COLO829 (cell line): ENCODE measurements around the gene GLI3.
"Not testable (repeated sequence)": the region's sequence is repeated elsewhere in the genome, so short reads cannot be mapped to it uniquely, and the experiment has no call there.

Experiments used
- DNase-seq: peaks from one replicate; pipeline ENCODE4 v3.0.0; 2012; ENCODE audit warnings: low spot score

Gene GLI3

DNA sequence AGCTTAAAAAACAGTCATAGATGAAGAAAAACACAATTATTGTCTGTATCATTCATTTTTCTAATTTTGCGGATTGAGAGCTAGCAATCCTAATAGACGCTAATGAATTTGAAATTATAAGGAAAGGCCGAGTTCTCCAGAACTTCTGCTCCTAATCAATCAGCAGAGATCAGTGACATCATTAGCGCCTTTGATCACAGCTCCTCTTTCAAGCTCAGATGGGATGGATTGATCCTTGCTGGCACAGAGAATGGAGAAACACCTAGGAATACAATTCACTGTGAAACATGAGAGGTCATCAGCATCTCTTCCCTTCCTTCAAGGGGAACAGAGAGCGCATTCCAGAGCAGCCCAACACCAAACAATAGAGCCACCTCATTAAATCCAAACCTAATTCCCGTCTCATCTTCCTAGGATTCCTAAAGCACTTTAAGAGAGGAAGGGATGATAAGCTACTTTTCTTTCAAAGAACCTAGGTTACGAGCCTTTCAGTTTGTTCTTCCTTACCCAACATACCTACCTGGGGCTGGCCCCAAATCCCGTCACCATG, 24.4 kb downstream of the GLI3 start:
- no peak for DNase-seq

DNA sequence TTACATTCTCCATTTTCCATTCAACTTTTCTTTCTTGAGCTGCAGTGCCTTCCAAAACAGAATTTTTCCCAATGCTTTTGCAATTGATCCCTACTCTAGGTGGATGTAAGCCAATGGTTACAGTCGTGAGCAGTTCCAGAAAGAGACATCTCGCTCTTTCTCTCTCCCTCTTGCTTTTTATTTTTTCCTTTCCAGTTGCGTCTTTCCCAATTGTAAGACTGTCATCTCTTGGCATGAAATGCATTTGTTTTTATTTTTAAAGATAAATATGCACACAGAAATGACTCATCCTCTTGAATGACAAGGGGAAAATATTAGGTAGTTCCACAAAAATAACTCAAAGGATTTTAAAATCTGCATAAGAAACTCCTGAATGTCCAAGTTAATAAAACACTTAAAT, 25.1 kb downstream of the GLI3 start:
- DNase-seq: no peak

DNA sequence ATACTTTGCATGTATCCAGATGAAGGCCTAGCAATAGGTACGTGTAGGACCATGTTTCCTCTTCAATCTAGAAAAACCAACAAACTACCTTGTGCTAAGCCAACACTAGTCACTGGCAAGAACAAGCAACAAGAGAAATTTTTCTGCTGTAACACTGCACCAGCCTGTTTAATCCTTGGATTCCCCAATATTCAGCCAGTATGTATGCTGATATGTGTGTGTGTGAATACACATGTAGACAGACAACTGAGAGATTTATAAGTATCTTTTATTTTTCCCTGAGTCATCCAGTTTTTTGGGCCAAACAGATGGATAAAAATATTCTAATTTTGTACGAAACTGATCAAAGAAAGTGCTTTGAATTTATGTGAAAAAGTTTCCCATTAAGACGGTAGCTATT, 26.2 kb downstream of the GLI3 start:
- DNase-seq: no peak

DNA sequence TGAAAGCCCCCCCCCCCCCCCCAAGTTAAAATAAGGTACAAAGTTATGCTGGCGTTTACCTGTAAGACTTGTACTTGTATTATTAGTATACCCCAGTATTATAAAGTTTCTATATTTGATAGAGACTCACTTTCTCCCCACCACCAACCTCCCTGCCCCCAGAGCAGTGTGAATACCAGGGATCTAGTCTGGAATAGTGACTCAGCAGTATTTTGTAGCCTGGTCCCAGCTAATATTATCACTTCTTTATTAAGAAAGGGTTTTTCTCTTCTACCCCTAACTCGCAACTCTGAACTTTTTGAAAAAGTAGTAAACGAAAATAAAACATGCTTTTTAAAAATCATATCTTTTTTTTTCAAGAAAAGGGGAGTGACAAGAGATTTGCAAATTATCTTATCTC, 26.7 kb downstream of the GLI3 start:
- no peak for DNase-seq

DNA sequence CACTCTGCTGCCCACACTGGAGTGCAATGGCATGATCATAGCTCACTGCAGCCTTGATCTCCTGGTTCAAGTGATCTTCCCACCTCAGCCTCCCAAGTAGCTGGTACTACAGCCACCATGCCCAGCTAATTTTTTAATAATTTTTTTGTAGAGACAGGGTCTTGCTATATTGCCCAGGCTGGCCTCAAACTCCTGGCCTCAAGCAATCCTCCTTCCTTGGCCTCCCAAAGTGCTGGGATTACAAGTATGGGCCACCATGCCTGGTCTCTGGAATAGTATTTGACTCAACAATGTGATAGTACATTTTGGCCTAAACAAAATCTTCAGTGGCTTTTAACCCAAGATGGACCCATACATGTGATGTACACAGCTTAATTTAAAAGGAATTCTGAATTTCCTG, 27.9 kb downstream of the GLI3 start:
- DNase-seq: not testable (repeated sequence)

DNA sequence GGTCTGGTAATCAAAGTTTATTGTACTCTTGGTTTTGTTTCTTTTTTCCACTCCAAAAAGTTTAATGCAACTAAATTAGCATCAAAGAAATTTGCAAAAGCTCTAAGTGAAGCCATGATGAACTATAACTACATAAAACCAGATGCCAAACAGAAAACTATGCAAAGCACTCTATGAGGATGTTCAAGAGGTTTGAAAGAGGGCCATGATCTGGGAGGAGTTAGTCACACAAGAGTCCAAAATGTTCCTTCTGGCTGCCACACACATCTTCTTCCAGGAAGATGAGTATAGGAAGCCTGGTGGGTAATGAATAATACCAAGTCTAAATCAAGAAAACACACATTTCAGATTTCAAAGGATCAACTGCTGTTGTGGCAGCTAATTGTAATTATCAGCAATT, 28.4 kb downstream of the GLI3 start:
- DNase-seq: no peak

DNA sequence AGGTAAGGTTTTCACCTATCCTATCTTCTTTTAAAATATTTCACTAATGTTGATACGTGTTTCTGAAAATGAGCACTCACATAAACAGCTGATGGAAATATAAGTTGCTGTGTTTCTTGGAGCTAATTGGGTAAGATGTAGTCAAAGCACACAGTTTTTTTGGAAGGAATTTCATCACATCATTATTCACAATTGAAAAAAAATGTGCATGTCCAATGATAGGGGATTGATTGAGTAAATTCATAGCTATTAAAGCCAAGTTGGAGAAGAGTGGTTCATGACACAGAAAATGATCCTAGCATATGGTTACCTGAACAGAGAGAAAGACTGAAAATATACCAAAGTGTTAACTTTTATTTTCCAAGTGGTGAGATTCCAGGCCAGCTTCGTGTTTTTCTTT, 29.6 kb downstream of the GLI3 start:
- no peak for DNase-seq

DNA sequence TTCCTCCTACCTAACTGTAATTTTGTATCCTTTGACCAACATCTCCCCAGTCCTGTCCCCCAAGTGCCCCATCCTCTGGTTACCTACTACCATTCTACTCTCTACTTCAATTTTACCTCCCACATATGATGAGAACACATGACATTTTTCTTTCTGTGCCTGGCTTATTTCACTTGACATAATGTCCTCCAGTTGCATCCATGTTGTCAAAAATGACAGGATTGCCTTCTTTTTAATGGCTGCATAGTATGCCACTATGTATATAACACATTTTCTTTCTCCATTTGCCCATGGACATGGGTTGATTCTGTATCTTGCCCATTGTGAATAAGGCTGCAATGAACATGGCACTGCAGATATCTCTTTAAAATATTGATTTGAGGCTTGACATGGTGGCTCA, 33.7 kb downstream of the GLI3 start:
- no peak for DNase-seq

DNA sequence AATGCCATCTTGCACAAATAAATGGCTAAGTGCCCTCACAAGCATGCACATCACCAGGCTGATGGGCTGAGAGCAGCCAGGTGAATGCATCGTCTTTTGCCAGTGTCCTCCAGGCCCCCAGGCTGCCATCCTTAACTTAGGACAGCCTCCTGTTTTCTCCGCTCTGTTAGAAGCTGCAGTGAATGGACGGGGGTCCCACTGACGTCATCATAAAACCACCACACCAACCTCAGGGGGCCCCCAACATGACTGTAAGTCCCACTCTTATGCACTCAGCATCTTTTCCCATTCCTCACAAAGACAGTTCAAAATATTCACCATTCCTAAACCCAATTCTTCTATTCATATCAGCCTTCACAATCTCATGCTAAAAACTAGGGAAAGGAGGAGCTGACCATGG, 34.4 kb downstream of the GLI3 start:
- DNase-seq: no peak

DNA sequence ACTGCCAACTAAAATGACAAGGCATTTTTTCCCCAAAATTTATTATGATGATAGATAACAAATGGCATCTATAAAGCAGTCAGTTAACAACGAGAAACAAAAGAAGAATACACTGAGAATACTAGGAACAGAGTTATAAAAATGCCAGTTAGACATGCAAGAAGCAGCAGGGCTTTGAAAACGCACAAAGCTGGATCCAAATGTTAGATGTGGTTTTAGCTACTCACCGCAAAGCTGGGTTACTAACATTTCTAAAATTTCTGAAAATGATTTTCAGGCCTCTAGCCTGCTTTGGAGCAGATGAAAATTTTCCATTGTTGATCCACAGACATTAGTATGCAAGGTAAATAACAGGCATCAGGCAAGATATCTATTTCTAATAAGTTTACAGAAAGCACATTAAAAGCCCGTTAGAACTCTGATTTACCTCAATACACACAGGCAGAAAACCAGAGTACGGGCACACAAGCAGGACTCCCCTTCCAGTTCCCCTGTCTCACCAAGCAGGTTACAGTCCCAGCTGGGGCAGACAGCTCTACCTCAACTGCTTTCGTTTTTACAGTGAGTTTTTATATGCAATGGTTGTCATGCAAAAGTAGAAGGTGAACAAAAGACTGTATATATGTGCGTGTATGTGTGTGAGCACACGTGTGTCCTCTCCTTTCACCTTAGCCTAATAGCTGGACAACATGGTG, 37.9 kb downstream of the GLI3 start:
- DNase-seq: no peak

DNA sequence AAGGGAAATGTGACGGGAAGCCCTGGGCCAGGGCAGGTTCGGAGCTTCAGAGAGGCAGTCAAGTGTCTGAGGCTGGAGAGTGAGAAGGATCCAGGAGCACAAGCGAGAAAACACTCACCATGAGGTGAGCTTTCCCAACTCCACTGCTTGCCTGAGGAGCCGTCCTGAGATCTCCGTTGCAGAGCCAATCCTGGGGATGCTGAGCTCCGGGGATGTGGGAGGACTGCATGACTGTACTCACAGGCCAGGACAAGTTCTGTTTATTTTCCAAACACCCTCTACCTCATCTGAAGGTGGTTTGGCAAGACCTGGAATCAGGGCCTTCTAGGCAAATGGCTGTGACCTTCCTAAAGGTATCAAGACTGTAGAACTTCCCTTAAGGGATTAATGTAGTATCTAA, 38.7 kb downstream of the GLI3 start:
- no peak for DNase-seq

DNA sequence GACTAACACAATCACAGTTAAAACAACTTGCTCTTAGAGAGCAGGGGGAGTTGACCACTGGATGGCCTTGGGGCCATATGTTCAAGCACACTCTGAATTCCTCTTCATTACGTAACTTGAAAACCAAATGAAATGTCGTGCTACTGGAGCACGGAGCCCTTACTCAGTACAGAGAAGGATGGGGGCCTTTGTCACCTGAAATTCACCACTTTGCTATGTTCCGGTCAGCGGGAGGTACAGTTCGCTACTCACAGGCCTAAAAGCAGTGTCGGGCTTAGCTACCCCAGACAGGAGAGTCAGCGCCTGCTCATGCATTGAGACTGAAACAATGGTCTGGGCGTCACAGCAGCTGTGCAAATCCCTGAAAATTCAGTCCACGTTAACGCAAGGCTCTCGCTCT, 39.6 kb downstream of the GLI3 start:
- DNase-seq: no peak

DNA sequence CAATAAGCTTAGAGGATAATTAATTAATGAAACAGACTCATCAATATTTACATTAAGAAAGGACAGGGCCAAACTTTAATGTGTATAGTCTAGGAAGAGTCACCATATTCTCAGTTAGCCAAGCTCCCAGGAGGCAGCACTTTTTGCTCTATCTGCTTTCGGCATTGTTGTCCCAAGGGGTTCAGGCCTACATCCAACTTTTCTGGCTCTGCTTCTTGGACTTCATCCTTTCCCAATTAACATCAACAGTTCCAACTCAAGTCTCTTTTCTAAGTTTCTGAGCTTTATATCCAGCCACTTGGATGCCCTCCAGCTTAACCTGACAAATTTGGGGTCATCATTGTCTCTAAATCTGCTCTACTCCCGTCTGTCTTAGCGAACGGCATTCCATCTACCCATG, 42.8 kb downstream of the GLI3 start:
- no peak for DNase-seq

DNA sequence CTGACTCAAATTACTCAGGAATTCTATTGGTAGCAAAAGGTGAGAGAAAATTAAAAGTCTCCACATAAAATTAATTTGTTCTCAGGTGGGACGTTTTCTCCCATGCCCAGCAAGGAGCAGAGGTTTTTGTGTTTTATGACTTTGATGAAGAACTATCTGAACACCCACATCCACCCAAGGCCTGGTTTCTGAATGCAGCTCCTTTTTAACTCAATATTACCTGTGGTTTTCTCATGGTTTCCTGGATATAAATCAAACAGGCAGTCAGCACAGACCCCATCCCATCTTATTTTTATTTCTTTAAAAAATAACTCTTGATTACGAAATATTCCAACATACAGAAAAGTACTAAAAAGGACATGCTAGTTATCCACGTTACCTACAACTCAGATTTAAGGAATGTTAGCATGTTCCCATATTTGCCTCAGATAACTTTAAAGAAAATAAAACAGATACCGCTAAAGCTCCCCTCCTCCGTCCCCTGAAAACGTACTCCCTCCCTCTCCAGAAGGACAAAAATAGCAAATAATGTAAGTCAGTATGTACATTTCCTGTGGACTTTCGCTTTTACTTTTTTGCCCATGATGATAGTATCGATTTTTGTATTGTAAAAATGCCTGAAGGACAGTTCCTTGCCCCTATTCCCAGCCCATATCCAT, 43.4 kb downstream of the GLI3 start:
- no peak for DNase-seq

DNA sequence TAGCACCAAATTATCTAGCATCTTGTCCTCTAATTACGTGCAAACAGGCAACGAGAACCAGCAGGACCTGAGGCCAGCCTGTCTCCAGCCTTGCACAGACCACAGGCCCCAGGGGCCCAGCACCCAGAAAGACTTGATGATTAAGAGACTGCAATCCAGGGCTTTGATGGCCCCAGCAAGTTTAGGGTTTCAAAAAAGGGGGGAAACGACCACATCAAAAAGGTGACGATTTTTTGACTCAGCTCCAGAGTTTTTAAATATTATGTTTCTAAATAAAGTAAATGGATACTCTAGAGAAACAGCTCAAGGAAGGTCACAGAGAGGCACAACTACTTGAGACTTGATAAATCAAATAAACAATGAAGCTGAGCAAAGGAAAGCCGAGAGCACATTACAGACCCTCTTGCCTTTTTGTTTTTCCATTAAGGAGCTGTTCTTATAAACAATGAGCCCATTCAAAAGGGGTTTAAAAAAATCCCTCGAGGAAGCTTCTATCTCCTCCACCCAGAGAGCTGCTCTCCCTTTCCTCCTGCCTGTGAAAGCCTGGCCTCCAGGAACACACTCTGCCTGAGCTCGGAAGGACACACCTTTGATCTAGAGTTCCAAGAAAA, 44.1 kb downstream of the GLI3 start:
- peak; percentile 90 for DNase-seq

DNA sequence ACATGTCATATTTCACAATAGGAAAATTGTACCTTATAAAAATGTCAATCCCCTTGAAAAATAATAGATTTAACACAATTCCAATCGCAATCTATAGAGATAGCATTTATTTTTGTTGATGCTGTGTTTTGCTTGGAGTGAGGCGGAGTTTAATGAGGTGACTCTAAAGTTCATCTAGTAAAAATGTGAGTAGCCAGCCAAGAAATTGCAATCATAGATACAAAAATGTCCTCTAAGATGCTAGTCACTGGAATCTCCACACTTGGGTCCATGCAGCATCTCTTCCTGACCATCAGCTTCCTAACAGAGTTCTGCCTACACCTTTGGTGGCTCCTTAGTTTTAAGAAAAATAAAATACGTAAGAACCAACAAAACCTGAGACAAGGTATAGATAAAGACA, 44.9 kb downstream of the GLI3 start:
- DNase-seq: no peak

DNA sequence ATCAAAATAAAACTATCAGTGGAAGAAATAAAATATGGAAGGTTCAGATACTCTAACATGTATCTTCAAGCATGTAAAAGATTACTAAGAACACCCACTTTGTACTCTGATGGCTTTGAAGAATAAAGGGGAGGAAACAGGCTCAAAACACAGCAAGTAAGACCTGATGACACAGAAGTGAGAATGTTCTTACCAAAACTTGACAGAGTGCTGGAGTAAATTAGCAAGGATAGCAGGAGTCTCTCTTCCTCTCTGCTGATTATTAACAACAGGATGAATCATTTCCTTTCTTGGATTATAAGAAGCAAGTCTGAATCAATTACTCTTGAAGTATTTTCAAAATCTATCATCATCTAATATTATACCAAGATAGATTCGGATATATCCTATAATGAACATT, 47.5 kb downstream of the GLI3 start:
- DNase-seq: no peak

DNA sequence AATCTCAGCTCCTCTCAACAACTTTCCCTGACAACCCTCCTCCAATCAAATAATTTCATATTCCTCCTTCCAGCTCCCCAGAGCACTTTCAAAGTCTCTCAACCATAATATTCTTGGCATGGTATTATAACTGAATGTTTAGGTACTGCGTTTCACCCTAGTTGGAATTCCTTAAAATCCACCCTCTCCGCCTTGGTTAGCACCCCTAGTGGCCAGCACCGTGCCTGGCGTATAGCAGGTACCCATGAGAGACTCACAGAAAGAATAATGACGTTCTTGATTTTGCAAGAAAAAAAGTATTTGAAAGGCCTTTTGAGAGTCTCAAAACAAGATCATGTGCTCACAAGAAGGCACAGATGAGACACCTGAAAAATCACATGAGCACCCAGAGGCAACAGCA, 50.9 kb downstream of the GLI3 start:
- DNase-seq: no peak

DNA sequence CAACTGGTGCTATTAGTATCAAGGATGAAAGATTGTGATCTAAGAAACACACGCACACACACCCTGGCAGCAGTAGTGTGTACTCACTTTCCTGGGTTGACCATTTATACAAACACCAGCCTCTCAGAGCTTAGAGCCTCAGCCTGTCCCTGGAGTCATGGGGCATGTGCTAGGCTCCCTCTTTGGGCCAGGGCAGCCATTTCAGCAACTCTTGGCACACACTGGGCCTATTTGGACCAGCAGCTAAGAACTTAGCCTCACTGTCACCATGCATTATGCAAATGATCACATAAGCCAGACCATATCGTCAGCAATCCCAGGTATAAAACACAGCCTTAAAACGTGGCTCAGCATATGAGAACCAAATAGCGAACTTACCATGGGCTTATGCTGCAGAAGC, 51.3 kb downstream of the GLI3 start:
- no peak for DNase-seq

DNA sequence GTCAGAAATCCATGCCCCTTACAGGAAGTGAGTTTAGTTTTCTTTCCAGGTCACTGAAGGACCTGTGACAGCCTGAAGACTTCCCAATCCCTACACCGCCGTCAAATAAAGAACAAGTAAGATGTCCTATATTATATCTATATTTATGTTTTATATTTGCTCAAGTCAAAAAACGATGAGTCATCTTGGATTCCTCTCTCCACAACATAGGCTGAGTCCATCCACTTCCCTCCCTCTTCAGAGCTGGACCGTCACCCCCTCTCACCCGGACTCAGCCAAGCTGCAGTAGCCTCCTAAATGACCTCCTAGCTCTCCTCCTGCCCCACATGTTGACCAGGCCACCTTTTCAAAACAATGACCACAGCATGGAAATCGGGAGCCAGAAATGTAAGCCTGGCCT, 53.5 kb downstream of the GLI3 start:
- no peak for DNase-seq

DNA sequence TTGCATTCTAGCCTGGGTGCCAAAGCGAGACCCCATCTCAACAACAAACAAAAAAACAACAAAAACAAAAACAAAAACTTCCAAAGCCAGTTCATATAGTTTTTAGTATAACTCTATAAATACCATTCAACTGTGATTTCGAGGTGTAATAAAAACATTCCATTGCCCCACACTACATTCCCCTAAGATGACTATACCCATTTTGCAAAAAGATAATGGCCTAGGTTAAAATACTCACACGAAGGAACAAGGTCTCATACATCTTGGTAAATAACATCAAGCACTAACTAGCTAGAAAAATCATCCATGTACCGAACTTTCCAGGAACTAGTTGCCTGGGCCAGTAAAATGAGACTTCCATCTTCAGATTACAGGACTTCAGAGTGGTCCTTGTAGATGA, 55.4 kb downstream of the GLI3 start:
- DNase-seq: no peak

DNA sequence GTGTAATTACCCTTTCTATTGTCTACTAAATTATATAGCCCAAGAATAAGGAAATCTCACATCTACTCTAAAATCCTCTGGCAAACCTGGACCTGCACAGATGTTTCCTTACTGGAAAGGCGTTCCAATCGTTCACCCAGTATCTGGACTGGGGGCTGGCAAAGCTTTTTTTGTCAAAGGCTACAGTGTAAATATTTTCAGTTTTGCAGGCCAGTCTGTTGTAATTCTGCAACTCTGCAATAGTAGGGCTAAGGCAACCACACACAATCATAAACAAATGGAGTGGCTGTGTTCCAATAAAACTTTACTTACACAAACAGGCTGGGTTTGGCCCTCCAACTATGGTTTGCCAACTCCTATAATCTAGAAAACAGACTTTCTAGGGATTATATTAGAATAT, 56.2 kb downstream of the GLI3 start:
- no peak for DNase-seq

DNA sequence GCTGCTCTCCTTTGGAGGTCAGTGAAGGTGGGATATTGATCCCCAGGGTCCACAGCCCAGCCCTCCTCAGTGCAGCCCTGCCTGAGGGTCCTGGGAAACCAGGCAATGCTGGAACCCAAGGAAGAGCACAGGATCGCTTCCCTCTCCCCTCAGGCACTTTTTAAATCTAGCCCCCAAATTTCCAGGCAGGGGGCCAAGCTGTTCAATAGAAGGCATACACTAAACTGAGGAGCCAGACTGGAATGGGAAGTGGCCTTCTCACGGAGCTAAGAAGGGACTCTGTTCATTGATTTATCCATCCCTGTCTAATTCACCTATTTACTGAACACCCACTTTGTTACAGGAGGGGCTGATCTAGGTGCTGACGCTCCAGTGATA, 60.3 kb downstream of the GLI3 start:
- peak; percentile 48 for DNase-seq
